CD4-positive, alpha-beta memory T cell (primary cell): ENCODE measurements around the gene CLTC. TPM values are rescaled to one million over a fixed set of nuclear protein-coding genes. Genes with fewer than 3 reads are reported as not detected.

ENCODE experiments used
- CTCF ChIA-PET: fragments of 350-600 bp; sonication (Branson Sonifier 250); formaldehyde crosslinking; loops from one replicate; lab custom pipeline; 2021; ENCODE audit warnings: inconsistent platforms; ENCODE audit not compliant: partially characterized antibody; lab: Charles Lee
- POLR2A ChIA-PET: fragments of 350-600 bp; sonication (Branson Sonifier 250); formaldehyde crosslinking; loops from one replicate; lab custom pipeline; 2021; ENCODE audit not compliant: partially characterized antibody; lab: Charles Lee
- DNase-seq, 5 donors: peaks; one replicate each; pipeline versions ENCODE4 v3.0.0 to v3.0.0-alpha.2; 2020 to 2022; ENCODE audit warnings: mixed read lengths in 1 of 5
- H3K27ac ChIP-seq: one replicate; pipeline ENCODE4 v1.7.0; 2013; ENCODE audit warnings: low read depth, low read length
- H3K27me3 ChIP-seq: 2 replicates; pipeline ENCODE4 v1.7.0; 2013; ENCODE audit warnings: mild to moderate bottlenecking, low read length, moderate library complexity; ENCODE audit not compliant: insufficient read depth
- H3K36me3 ChIP-seq: 2 replicates; pipeline ENCODE4 v1.7.0; 2013; ENCODE audit warnings: mild to moderate bottlenecking, low read length, moderate library complexity; ENCODE audit not compliant: insufficient read depth
- H3K4me1 ChIP-seq: 2 replicates; pipeline ENCODE4 v1.7.0; 2013; ENCODE audit warnings: mild to moderate bottlenecking, low read length, moderate library complexity; ENCODE audit not compliant: insufficient read depth
- H3K4me3 ChIP-seq, 2 donors: one replicate each; pipeline ENCODE4 v1.7.0; 2013; ENCODE audit warnings: low read length in 2 of 2, mild to moderate bottlenecking in 1 of 2
- H3K9me3 ChIP-seq, 2 donors: one replicate each; pipeline ENCODE4 v1.7.0; 2013; ENCODE audit warnings: low read length in 2 of 2, control low read depth in 1 of 2; ENCODE audit not compliant: control insufficient read depth in 1 of 2
- H3K27ac Mint-ChIP-seq, 7 donors: one replicate each; pipeline ENCODE4 v1.8.0; 2020 to 2021; ENCODE audit warnings: mixed read lengths in 7 of 7, mild to moderate bottlenecking in 6 of 7, inconsistent platforms in 3 of 7, moderate library complexity in 3 of 7
- H3K27me3 Mint-ChIP-seq, 2 donors: one replicate each; pipeline ENCODE4 v1.8.0; 2020 to 2021; ENCODE audit warnings: mixed read lengths in 2 of 2
- H3K36me3 Mint-ChIP-seq, 2 donors: one replicate each; pipeline ENCODE4 v1.8.0; 2020 to 2021; ENCODE audit warnings: mixed read lengths in 2 of 2, inconsistent platforms in 1 of 2, mild to moderate bottlenecking in 1 of 2
- H3K4me1 Mint-ChIP-seq, 4 donors: one replicate each; pipeline ENCODE4 v1.8.0; 2020 to 2021; ENCODE audit warnings: mixed read lengths in 4 of 4, mild to moderate bottlenecking in 1 of 4
- H3K4me3 Mint-ChIP-seq, 8 donors: one replicate each; pipeline ENCODE4 v1.8.0; 2020 to 2021; ENCODE audit warnings: mixed read lengths in 8 of 8, mild to moderate bottlenecking in 7 of 8, moderate library complexity in 6 of 8, inconsistent platforms in 3 of 8
- H3K9me3 Mint-ChIP-seq, 8 donors: one replicate each; pipeline ENCODE4 v1.8.0; 2020 to 2021; ENCODE audit warnings: mixed read lengths in 8 of 8, mild to moderate bottlenecking in 5 of 8, inconsistent platforms in 3 of 8, moderate library complexity in 1 of 8
- intact Hi-C: fragments of 100-400 bp; cut with micrococcal nuclease; formaldehyde crosslinking; loops from one replicate; pipeline ENCODE4 v1.15.1; 2023
- polyA plus RNA-seq, 2 donors: library from polyadenylated mRNA; unstranded; fragments of 300-500 nt; fragmentation: Illumina TruSeq; gene quantifications; one replicate each; pipeline ENCODE4 v1.2.3, GENCODE V29; 2021
- total RNA-seq, 2 experiments: library from RNA; stranded (reverse); gene quantifications; one replicate each; pipeline ENCODE4 v1.2.3, GENCODE V29; 2021

The CLTC gene
- total and polyA plus RNA-seq, 4 experiments from 2014 or later, result 27.0 to 118 (median 84.8) TPM

DNA sequence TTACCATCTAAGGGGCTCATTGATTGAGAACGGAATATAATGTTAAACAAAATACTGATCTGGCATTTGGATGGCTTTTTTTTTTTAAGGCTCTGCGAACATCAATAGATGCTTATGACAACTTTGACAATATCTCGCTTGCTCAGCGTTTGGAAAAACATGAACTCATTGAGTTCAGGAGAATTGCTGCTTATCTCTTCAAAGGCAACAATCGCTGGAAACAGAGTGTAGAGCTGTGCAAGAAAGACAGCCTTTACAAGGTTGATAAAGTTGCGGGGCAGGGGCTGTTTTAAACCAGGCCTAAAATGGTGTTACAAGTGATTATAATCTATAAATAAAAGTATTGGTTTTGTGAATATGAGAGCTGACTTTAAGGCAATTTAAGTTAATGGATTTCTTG is 65.3 kb downstream of the CLTC start:
- Histone ChIP-seq H3K4me1 (no peaks in the 10 kb centered on the region), H3K9me3 (no peaks in the 10 kb centered on the region), H3K27me3 (no peaks in the 10 kb centered on the region), H3K27ac (no peak overlapping the region), H3K4me3 (no peak overlapping the region), H3K36me3 (peaks cover 83% of the 10 kb centered on the region)
- H3K4me3 Mint-ChIP-seq, result no peak overlapping the region
- no peaks in the 10 kb centered on the region for H3K27me3 Mint-ChIP-seq
- H3K36me3 Mint-ChIP-seq, result peaks cover 53 to 89% of the 10 kb centered on the region in 2 donors
- intact Hi-C loops, result no loop called here
- no peak for DNase-seq
- ChIA-PET POLR2A (no interaction called here), CTCF (interaction anchor here (0.6 to 1.7 kb wide), 2 partner anchors 17 to 62 kb away, joined by 3 read pairs; no protein-coding TSS in a partner anchor)
- no peaks in the 10 kb centered on the region for H3K9me3 Mint-ChIP-seq
- H3K4me1 Mint-ChIP-seq, result peaks cover 0 to 8% (median 3%) of the 10 kb centered on the region in 4 donors
- peak overlapping the region in 1 of 7 donors; percentile 41 for H3K27ac Mint-ChIP-seq

DNA sequence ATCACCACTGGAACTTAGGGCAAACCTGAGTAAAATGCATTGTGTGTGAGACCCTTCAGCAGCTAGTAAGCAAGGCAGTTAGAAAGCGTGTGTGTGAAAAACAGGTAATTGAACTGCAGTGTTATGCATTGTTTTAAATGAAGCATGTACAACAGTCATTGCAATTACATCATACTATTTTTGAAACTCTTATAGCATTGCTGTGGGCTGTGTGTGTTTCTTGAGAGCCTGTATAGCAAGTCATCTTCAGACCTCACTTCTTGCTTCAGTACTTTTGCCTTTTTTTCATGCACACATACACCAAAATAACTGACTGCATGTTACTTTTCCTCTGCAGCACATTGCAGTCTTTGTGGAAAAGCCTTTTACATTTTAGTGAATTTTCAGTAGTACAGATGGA is 68.3 kb downstream of the CLTC start:
- H3K4me3 Mint-ChIP-seq, result no peak overlapping the region
- intact Hi-C loops, result no loop called here
- H3K27ac ChIP-seq, result no peak overlapping the region
- ChIA-PET POLR2A (no interaction called here), CTCF (interaction anchor here (1.5 kb wide), 1 partner anchor 25 kb away, joined by 3 read pairs; no protein-coding TSS in a partner anchor)
- H3K36me3 Mint-ChIP-seq, result peaks cover 44 to 81% of the 10 kb centered on the region in 2 donors
- peaks cover 67% of the 10 kb centered on the region for H3K36me3 ChIP-seq
- peak overlapping the region in 4 of 7 donors; percentile 5 to 86 (median 42) for H3K27ac Mint-ChIP-seq
- H3K27me3 Mint-ChIP-seq, result no peaks in the 10 kb centered on the region
- H3K9me3 Mint-ChIP-seq, result no peaks in the 10 kb centered on the region
- H3K27me3 ChIP-seq, result no peaks in the 10 kb centered on the region
- DNase-seq, result no peak
- H3K9me3 ChIP-seq, result no peaks in the 10 kb centered on the region
- peaks cover 0 to 8% (median 5%) of the 10 kb centered on the region in 4 donors for H3K4me1 Mint-ChIP-seq
- H3K4me3 ChIP-seq, result no peak overlapping the region
- no peaks in the 10 kb centered on the region for H3K4me1 ChIP-seq

DNA sequence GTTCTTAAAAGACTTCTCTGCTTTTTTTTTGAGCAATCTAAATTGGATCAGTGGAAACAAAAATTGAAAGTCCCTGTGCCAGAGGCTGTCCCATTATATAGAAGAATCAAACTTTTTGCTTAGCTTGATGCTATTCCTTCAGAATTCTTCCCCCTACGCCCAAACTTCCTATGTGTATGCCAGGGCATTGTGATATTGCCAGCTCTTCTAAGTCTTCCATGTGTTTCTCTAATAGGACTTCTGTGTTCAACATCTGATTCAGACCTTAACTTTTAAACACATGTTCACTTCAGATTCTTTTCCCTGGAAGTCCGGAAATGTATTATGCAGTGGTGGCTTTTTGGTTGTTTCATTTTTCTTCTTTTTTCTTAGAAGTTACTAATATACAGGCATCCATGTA is 68.8 kb downstream of the CLTC start:
- H3K9me3 Mint-ChIP-seq, result no peaks in the 10 kb centered on the region
- peaks cover 42 to 78% of the 10 kb centered on the region in 2 donors for H3K36me3 Mint-ChIP-seq
- H3K27me3 Mint-ChIP-seq, result no peaks in the 10 kb centered on the region
- peak overlapping the region; percentile 2 to 69 (median 47) for H3K27ac Mint-ChIP-seq
- Histone ChIP-seq H3K27ac (no peak overlapping the region), H3K27me3 (no peaks in the 10 kb centered on the region), H3K36me3 (peaks cover 63% of the 10 kb centered on the region), H3K4me1 (no peaks in the 10 kb centered on the region), H3K4me3 (no peak overlapping the region), H3K9me3 (no peaks in the 10 kb centered on the region)
- H3K4me1 Mint-ChIP-seq, result peaks cover 0 to 8% (median 5%) of the 10 kb centered on the region in 4 donors
- POLR2A ChIA-PET, result no interaction called here
- DNase-seq, result no peak
- H3K4me3 Mint-ChIP-seq, result no peak overlapping the region
- CTCF ChIA-PET, result interaction anchor here (1.2 to 1.5 kb wide), 2 partner anchors 18 to 25 kb away, joined by 3 read pairs; no protein-coding TSS in a partner anchor
- intact Hi-C loops, result no loop called here

DNA sequence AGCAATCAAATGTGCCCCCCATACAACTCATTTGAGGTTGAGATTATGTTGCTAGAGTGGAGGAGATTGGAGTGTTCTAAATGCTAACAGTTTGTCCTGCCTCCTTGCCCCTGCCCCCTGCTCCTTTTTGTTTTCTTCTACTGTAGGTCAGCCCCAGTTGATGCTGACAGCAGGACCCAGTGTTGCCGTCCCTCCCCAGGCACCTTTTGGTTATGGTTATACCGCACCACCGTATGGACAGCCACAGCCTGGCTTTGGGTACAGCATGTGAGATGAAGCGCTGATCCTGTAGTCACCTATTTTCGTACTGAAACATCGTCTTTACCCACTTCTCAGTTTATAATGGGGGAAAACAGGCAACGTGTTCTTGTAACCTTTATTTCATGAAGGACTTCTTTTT is 73.9 kb downstream of the CLTC start:
- H3K4me3 Mint-ChIP-seq, result no peak overlapping the region
- no peak for DNase-seq
- H3K36me3 Mint-ChIP-seq, result peaks cover 41 to 79% of the 10 kb centered on the region in 2 donors
- Histone ChIP-seq H3K9me3 (no peaks in the 10 kb centered on the region), H3K4me3 (no peak overlapping the region), H3K27me3 (no peaks in the 10 kb centered on the region), H3K27ac (no peak overlapping the region), H3K36me3 (peaks cover 54% of the 10 kb centered on the region), H3K4me1 (peaks cover 10% of the 10 kb centered on the region)
- ChIA-PET CTCF (no interaction called here), POLR2A (no interaction called here)
- intact Hi-C loops, result no loop called here
- H3K4me1 Mint-ChIP-seq, result peaks cover 12 to 23% (median 17%) of the 10 kb centered on the region in 4 donors
- no peaks in the 10 kb centered on the region for H3K27me3 Mint-ChIP-seq
- peak overlapping the region in 2 of 7 donors; percentile 9 to 41 for H3K27ac Mint-ChIP-seq
- H3K9me3 Mint-ChIP-seq, result peaks cover 0 to 2% (median 0%) of the 10 kb centered on the region in 8 donors

DNA sequence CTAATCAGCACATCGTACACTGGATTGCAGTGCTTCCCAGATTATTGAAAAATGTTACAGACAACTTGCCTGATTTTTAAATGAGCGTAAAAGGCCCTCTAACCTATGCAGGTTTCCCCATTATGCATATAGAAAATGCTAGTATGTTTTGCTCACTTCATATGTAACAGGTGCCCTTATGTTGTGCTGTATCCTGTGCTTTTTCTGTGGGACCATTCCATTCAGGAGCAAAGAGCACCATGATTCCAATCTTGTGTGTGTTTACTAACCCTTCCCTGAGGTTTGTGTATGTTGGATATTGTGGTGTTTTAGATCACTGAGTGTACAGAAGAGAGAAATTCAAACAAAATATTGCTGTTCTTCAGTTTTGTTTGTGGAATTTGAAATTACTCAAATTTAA is 74.6 kb downstream of the CLTC start:
- ChIA-PET POLR2A (no interaction called here), CTCF (no interaction called here)
- Histone ChIP-seq H3K27ac (no peak overlapping the region), H3K4me1 (peaks cover 18% of the 10 kb centered on the region), H3K9me3 (no peaks in the 10 kb centered on the region), H3K4me3 (no peak overlapping the region), H3K36me3 (peaks cover 53% of the 10 kb centered on the region), H3K27me3 (no peaks in the 10 kb centered on the region)
- intact Hi-C loops, result no loop called here
- peaks cover 0 to 2% (median 0%) of the 10 kb centered on the region in 8 donors for H3K9me3 Mint-ChIP-seq
- H3K27ac Mint-ChIP-seq, result peak overlapping the region in 3 of 7 donors; percentile 15 to 66 (median 33)
- no peak for DNase-seq
- no peaks in the 10 kb centered on the region for H3K27me3 Mint-ChIP-seq
- H3K4me3 Mint-ChIP-seq, result no peak overlapping the region
- H3K36me3 Mint-ChIP-seq, result peaks cover 49 to 82% of the 10 kb centered on the region in 2 donors
- H3K4me1 Mint-ChIP-seq, result peaks cover 18 to 31% (median 24%) of the 10 kb centered on the region in 4 donors

DNA sequence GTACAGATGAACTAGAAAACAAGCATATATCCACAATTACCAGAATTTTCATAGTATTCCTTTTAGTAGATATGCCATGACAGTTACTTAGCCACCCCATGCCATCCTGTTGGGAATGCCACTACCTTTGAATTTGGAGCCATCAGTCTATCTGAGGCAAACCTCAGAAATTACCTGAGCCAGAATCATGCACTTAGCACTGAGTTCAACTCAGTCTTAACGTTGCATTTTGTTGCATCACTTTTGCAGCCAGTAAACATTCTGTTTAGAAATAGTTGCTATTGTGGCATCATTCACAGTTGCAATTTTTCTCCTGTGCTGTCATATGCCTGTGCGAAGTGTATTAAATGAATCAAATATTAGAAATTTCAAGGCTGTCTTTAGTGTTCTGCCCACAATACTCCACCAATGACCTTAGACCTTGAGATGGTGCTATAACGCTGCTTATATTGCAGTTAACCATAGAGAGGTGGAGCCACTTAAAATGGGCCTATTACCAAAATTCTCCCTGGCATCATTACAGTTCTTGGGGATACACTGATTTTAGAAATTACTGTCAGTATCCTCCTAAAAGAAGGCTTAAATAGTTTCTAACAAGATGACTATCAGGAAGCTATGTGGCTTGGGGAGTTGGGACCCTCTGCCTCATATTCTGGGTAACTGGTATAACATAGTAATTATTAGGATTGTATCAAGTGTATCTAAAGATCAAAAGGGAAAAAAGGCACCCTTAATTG is 76.4 kb downstream of the CLTC start:
- intact Hi-C loops, result no loop called here
- peaks cover 41% of the 10 kb centered on the region for H3K36me3 ChIP-seq
- ChIA-PET CTCF (no interaction called here), POLR2A (no interaction called here)
- H3K4me1 Mint-ChIP-seq, result peaks cover 31 to 45% (median 36%) of the 10 kb centered on the region in 4 donors
- H3K27me3 Mint-ChIP-seq, result no peaks in the 10 kb centered on the region
- DNase-seq, result no peak
- H3K4me3 Mint-ChIP-seq, result no peak overlapping the region
- H3K9me3 ChIP-seq, result no peaks in the 10 kb centered on the region
- H3K4me3 ChIP-seq, result no peak overlapping the region
- H3K9me3 Mint-ChIP-seq, result peaks cover 0 to 2% (median 0%) of the 10 kb centered on the region in 8 donors
- peaks cover 30% of the 10 kb centered on the region for H3K4me1 ChIP-seq
- H3K27me3 ChIP-seq, result no peaks in the 10 kb centered on the region
- H3K36me3 Mint-ChIP-seq, result peaks cover 47 to 71% of the 10 kb centered on the region in 2 donors
- H3K27ac ChIP-seq, result no peak overlapping the region
- H3K27ac Mint-ChIP-seq, result peak overlapping the region in 1 of 7 donors; percentile 44

DNA sequence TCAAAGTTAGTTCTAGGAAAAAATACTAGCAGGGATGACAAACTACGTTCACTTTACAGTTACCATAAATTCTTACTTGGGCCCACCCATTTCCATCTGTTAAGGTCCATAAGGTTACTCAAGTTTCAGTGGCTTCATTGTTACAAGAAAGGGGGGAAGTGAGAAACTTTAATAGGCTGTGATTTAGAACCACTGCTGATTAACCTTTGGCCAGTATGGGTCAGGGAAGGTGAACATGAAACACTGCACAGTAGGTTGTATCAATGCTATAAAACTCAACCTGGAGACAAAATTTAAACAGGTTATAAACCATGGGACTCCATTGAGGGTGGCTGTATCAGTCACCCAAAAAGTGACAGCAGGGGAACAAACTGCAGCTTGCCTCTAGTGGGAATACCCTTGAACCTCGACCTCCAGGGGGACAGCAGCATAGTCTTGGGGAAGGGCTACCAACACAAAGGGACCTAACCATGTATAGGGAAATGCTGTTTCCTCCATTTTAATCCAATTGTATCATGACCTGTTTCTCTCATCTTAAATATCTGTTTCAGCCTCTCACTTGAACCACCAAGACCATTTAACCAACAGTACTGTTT is 77.1 kb downstream of the CLTC start:
- Mint-ChIP-seq H3K4me1 (peaks cover 32 to 46% (median 38%) of the 10 kb centered on the region in 4 donors), H3K36me3 (peaks cover 41 to 70% of the 10 kb centered on the region in 2 donors), H3K27ac (peak overlapping the region in 6 of 7 donors; percentile 13 to 72 (median 40)), H3K9me3 (peaks cover 0 to 2% (median 0%) of the 10 kb centered on the region in 8 donors), H3K27me3 (no peaks in the 10 kb centered on the region), H3K4me3 (no peak overlapping the region)
- CTCF ChIA-PET, result no interaction called here
- peaks cover 40% of the 10 kb centered on the region for H3K36me3 ChIP-seq
- H3K4me3 ChIP-seq, result no peak overlapping the region
- POLR2A ChIA-PET, result no interaction called here
- peaks cover 33% of the 10 kb centered on the region for H3K4me1 ChIP-seq
- H3K27me3 ChIP-seq, result no peaks in the 10 kb centered on the region
- intact Hi-C loops, result no loop called here
- H3K27ac ChIP-seq, result no peak overlapping the region
- H3K9me3 ChIP-seq, result no peaks in the 10 kb centered on the region
- DNase-seq, result no peak
